ENCODE measurements around the gene DLEU7. TPM values are rescaled to one million over a fixed set of nuclear protein-coding genes. Genes with fewer than 3 reads are reported as not detected.

Gene DLEU7
- total RNA-seq, result under 1 TPM in 3 of 4 donors, not detected in 1; 0.14 to 0.46 (median 0.38) TPM
- 0.07 TPM for polyA plus RNA-seq
- long read RNA-seq, donor 1, result 0 reads
- long read RNA-seq, donor 2, partial matches to known transcripts, result 0 of 1 reads
- long read RNA-seq, donor 2, other reads (novel, unspliced or antisense), result 1 of 1 reads
- long read RNA-seq, donor 3, partial matches to known transcripts, result 0 of 1 reads
- long read RNA-seq, donor 3, other reads (novel, unspliced or antisense), result 1 of 1 reads
- long read RNA-seq, donor 4, result 0 reads

- Histone ChIP-seq H3K27me3 (ENCODE audit: control insufficient read depth, insufficient read depth) (no peaks in the 10 kb centered on the region), H3K27ac (ENCODE audit: low read length) (no peak within 1 kb of the TSS), H3K4me3 (ENCODE audit: low read length) (peak within 1 kb of the TSS; percentile 2), H3K9me3 (ENCODE audit: control insufficient read depth, low read length) (no peaks in the 10 kb centered on the region), H3K4me1 (ENCODE audit: control insufficient read depth, insufficient read depth, low read length) (no peaks in the 10 kb centered on the region)
- intact Hi-C loops (cut with DNase I), result no loop called here
- ATAC-seq, result peak in 1 of 2 donors; percentile 38
- WGBS, result 17% methylated on average over 78 of the region's 78 CpGs
- peak in 2 of 3 donors; percentile 39 to 47 for DNase-seq
These were observed at the start of gene DLEU7 for GRCh38 chr13:50843257-50844083. DLEU7 (minus strand) TSS chr13:50843692; CDS start chr13:50843646, 46 bp downstream.

- Histone ChIP-seq H3K4me3 (ENCODE audit: low read length) (no peak overlapping the region), H3K4me1 (ENCODE audit: control insufficient read depth, insufficient read depth, low read length) (no peaks in the 10 kb centered on the region), H3K27me3 (ENCODE audit: control insufficient read depth, insufficient read depth) (no peaks in the 10 kb centered on the region), H3K9me3 (ENCODE audit: control insufficient read depth, low read length) (no peaks in the 10 kb centered on the region), H3K27ac (ENCODE audit: low read length) (no peak overlapping the region)
- DNase-seq, result no peak
- 80% methylated on average over 7 of the region's 7 CpGs for WGBS
- no peak for ATAC-seq
- intact Hi-C loops (cut with DNase I), result no loop called here
These were observed 48.9 kb upstream of the DLEU7 start for GRCh38 chr13:50892210-50892944.

- intact Hi-C loops (cut with DNase I), result no loop called here
- Histone ChIP-seq H3K4me3 (ENCODE audit: low read length) (no peak overlapping the region), H3K27me3 (ENCODE audit: control insufficient read depth, insufficient read depth) (no peaks in the 10 kb centered on the region), H3K27ac (ENCODE audit: low read length) (no peak overlapping the region), H3K4me1 (ENCODE audit: control insufficient read depth, insufficient read depth, low read length) (no peaks in the 10 kb centered on the region), H3K9me3 (ENCODE audit: control insufficient read depth, low read length) (no peaks in the 10 kb centered on the region)
- DNase-seq, result no peak
- no peak for ATAC-seq
These were observed 47.7 kb upstream of the DLEU7 start for GRCh38 chr13:50891206-50891605.

- Histone ChIP-seq H3K27ac (ENCODE audit: low read length) (no peak overlapping the region), H3K4me1 (ENCODE audit: control insufficient read depth, insufficient read depth, low read length) (no peaks in the 10 kb centered on the region), H3K4me3 (ENCODE audit: low read length) (no peak overlapping the region), H3K9me3 (ENCODE audit: control insufficient read depth, low read length) (no peaks in the 10 kb centered on the region), H3K27me3 (ENCODE audit: control insufficient read depth, insufficient read depth) (no peaks in the 10 kb centered on the region)
- intact Hi-C loops (cut with DNase I), result no loop called here
- DNase-seq, result no peak
- WGBS, result 34% methylated on average over 1 of the region's 1 CpG
- ATAC-seq, result no peak
These were observed 45.8 kb upstream of the DLEU7 start for GRCh38 chr13:50889317-50889716.

GRCh38 chr13:50888362-50888761, 44.9 kb upstream of the DLEU7 start:
- no peak for DNase-seq
- H3K9me3 ChIP-seq (ENCODE audit: control insufficient read depth, low read length), result no peaks in the 10 kb centered on the region
- no peak overlapping the region for H3K27ac ChIP-seq (ENCODE audit: low read length)
- intact Hi-C loops (cut with DNase I), result no loop called here
- H3K4me3 ChIP-seq (ENCODE audit: low read length), result no peak overlapping the region
- no peaks in the 10 kb centered on the region for H3K4me1 ChIP-seq (ENCODE audit: control insufficient read depth, insufficient read depth, low read length)
- no peaks in the 10 kb centered on the region for H3K27me3 ChIP-seq (ENCODE audit: control insufficient read depth, insufficient read depth)
- 59% methylated on average over 1 of the region's 1 CpG for WGBS
- no peak for ATAC-seq

GRCh38 chr13:50887151-50887550, 43.7 kb upstream of the DLEU7 start:
- Histone ChIP-seq H3K9me3 (ENCODE audit: control insufficient read depth, low read length) (no peaks in the 10 kb centered on the region), H3K4me3 (ENCODE audit: low read length) (no peak overlapping the region), H3K27ac (ENCODE audit: low read length) (no peak overlapping the region), H3K27me3 (ENCODE audit: control insufficient read depth, insufficient read depth) (no peaks in the 10 kb centered on the region), H3K4me1 (ENCODE audit: control insufficient read depth, insufficient read depth, low read length) (no peaks in the 10 kb centered on the region)
- ATAC-seq, result no peak
- intact Hi-C loops (cut with DNase I), result no loop called here
- WGBS, result 88% methylated on average over 7 of the region's 7 CpGs
- no peak for DNase-seq

GRCh38 chr13:50884265-50884664, 40.8 kb upstream of the DLEU7 start:
- Histone ChIP-seq H3K27ac (ENCODE audit: low read length) (no peak overlapping the region), H3K4me3 (ENCODE audit: low read length) (no peak overlapping the region), H3K27me3 (ENCODE audit: control insufficient read depth, insufficient read depth) (no peaks in the 10 kb centered on the region), H3K4me1 (ENCODE audit: control insufficient read depth, insufficient read depth, low read length) (no peaks in the 10 kb centered on the region), H3K9me3 (ENCODE audit: control insufficient read depth, low read length) (no peaks in the 10 kb centered on the region)
- WGBS, result 81% methylated on average over 1 of the region's 1 CpG
- ATAC-seq (no peak), DNase-seq (no peak)
- intact Hi-C loops (cut with DNase I), result no loop called here

GRCh38 chr13:50883728-50884127, 40.2 kb upstream of the DLEU7 start:
- whole genome bisulfite sequencing, result 89% methylated on average over 1 of the region's 1 CpG
- no peaks in the 10 kb centered on the region for H3K9me3 ChIP-seq (ENCODE audit: control insufficient read depth, low read length)
- H3K27me3 ChIP-seq (ENCODE audit: control insufficient read depth, insufficient read depth), result no peaks in the 10 kb centered on the region
- ATAC-seq (no peak), DNase-seq (no peak)
- H3K4me3 ChIP-seq (ENCODE audit: low read length), result no peak overlapping the region
- intact Hi-C loops (cut with DNase I), result no loop called here
- no peak overlapping the region for H3K27ac ChIP-seq (ENCODE audit: low read length)
- no peaks in the 10 kb centered on the region for H3K4me1 ChIP-seq (ENCODE audit: control insufficient read depth, insufficient read depth, low read length)

- DNase-seq, result no peak
- Histone ChIP-seq H3K27ac (ENCODE audit: low read length) (no peak overlapping the region), H3K4me1 (ENCODE audit: control insufficient read depth, insufficient read depth, low read length) (no peaks in the 10 kb centered on the region), H3K27me3 (ENCODE audit: control insufficient read depth, insufficient read depth) (no peaks in the 10 kb centered on the region), H3K4me3 (ENCODE audit: low read length) (no peak overlapping the region), H3K9me3 (ENCODE audit: control insufficient read depth, low read length) (no peaks in the 10 kb centered on the region)
- WGBS, result 94% methylated on average over 5 of the region's 5 CpGs
- intact Hi-C loops (cut with DNase I), result no loop called here
- ATAC-seq, result no peak
These were observed 39.4 kb upstream of the DLEU7 start for GRCh38 chr13:50882816-50883435.

GRCh38 chr13:50873991-50874390, 30.5 kb upstream of the DLEU7 start:
- Histone ChIP-seq H3K27ac (ENCODE audit: low read length) (no peak overlapping the region), H3K27me3 (ENCODE audit: control insufficient read depth, insufficient read depth) (no peaks in the 10 kb centered on the region), H3K4me3 (ENCODE audit: low read length) (no peak overlapping the region), H3K9me3 (ENCODE audit: control insufficient read depth, low read length) (no peaks in the 10 kb centered on the region), H3K4me1 (ENCODE audit: control insufficient read depth, insufficient read depth, low read length) (no peaks in the 10 kb centered on the region)
- 95% methylated on average over 2 of the region's 2 CpGs for WGBS
- ATAC-seq (no peak), DNase-seq (no peak)
- intact Hi-C loops (cut with DNase I), result no loop called here

- Histone ChIP-seq H3K9me3 (ENCODE audit: control insufficient read depth, low read length) (no peaks in the 10 kb centered on the region), H3K27me3 (ENCODE audit: control insufficient read depth, insufficient read depth) (no peaks in the 10 kb centered on the region), H3K4me1 (ENCODE audit: control insufficient read depth, insufficient read depth, low read length) (no peaks in the 10 kb centered on the region), H3K4me3 (ENCODE audit: low read length) (no peak overlapping the region), H3K27ac (ENCODE audit: low read length) (no peak overlapping the region)
- ATAC-seq, result no peak
- no peak for DNase-seq
- WGBS, result 66% methylated on average over 2 of the region's 2 CpGs
- intact Hi-C loops (cut with DNase I), result no loop called here
These were observed 30.0 kb upstream of the DLEU7 start for GRCh38 chr13:50873467-50873866.
